ENCODE results near the gene EFCC1. TPM values are rescaled to one million over a fixed set of nuclear protein-coding genes. Genes with fewer than 3 reads are reported as not detected.
A peak's percentile ranks its signal among the peaks of the same experiment; 100 is the strongest.

The EFCC1 gene
- total RNA-seq, 1 donor from 2014 or later: 1.5 TPM

GRCh38 chr3:128996200-128996599 is 4.9 kb upstream of the EFCC1 start:
- H3K27me3 ChIP-seq (ENCODE audit: low read depth): peaks cover 7% of the 10 kb centered on the region
- TF ChIP-seq CTCF (IDR thresholded peaks at IDR 0.05; ENCODE audit: borderline replicate concordance): no peak
- no peak for DNase-seq
- H3K27ac ChIP-seq (replicated peaks): no peak overlapping the region
- H3K4me1 ChIP-seq: peaks cover 24% of the 10 kb centered on the region
- no peaks in the 10 kb centered on the region for H3K36me3 ChIP-seq
- H3K4me3 ChIP-seq: no peak overlapping the region
- no peaks in the 10 kb centered on the region for H3K9me3 ChIP-seq (replicated peaks)
- intact Hi-C loops (cut with micrococcal nuclease): no loop called here

DNA sequence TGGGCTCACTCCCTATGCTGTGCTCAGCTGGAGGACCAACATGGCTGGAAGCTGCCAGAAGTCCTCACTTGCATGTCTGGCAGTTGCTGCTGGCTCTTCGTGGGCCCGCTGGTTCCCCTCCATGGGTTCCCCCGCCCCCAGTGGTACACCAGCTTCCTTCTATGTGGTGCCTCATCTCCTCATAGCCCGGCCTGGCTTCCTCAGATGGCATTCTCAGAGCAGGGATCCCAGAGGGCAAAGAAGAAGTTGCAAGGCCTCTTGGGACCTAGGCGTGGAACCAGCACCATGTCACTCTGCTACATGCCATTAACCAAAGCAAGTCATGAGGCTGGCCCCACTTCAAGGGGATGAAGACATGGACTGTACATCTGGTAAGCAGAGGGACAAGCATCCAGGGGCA is 4.4 kb upstream of the EFCC1 start:
- TF ChIP-seq CTCF (IDR thresholded peaks at IDR 0.05; ENCODE audit: borderline replicate concordance): no peak
- H3K9me3 ChIP-seq (replicated peaks): no peaks in the 10 kb centered on the region
- peaks cover 12% of the 10 kb centered on the region for H3K27me3 ChIP-seq (ENCODE audit: low read depth)
- DNase-seq: no peak
- H3K36me3 ChIP-seq: no peaks in the 10 kb centered on the region
- no peak overlapping the region for H3K4me3 ChIP-seq
- H3K4me1 ChIP-seq: peaks cover 29% of the 10 kb centered on the region
- intact Hi-C loops (cut with micrococcal nuclease): no loop called here
- no peak overlapping the region for H3K27ac ChIP-seq (replicated peaks)

GRCh38 chr3:128997486-128998133 is 3.5 kb upstream of the EFCC1 start:
- Histone ChIP-seq H3K4me1 (peaks cover 38% of the 10 kb centered on the region), H3K9me3 (replicated peaks) (no peaks in the 10 kb centered on the region), H3K4me3 (no peak overlapping the region), H3K27ac (replicated peaks) (peak overlapping the region; percentile 7), H3K27me3 (ENCODE audit: low read depth) (peaks cover 21% of the 10 kb centered on the region), H3K36me3 (no peaks in the 10 kb centered on the region)
- no peak for TF ChIP-seq CTCF (IDR thresholded peaks at IDR 0.05; ENCODE audit: borderline replicate concordance)
- intact Hi-C loops (cut with micrococcal nuclease): no loop called here
- no peak for DNase-seq

- intact Hi-C loops (cut with micrococcal nuclease): no loop called here
- H3K4me3 ChIP-seq: no peak overlapping the region
- H3K4me1 ChIP-seq: peaks cover 42% of the 10 kb centered on the region
- H3K27ac ChIP-seq (replicated peaks): peak overlapping the region; percentile 7
- no peak for TF ChIP-seq CTCF (IDR thresholded peaks at IDR 0.05; ENCODE audit: borderline replicate concordance)
- no peak for DNase-seq
- no peaks in the 10 kb centered on the region for H3K36me3 ChIP-seq
- H3K27me3 ChIP-seq (ENCODE audit: low read depth): peaks cover 31% of the 10 kb centered on the region
- H3K9me3 ChIP-seq (replicated peaks): no peaks in the 10 kb centered on the region
Observed at GRCh38 chr3:128998561-128998960, 2.5 kb upstream of the EFCC1 start.

DNA sequence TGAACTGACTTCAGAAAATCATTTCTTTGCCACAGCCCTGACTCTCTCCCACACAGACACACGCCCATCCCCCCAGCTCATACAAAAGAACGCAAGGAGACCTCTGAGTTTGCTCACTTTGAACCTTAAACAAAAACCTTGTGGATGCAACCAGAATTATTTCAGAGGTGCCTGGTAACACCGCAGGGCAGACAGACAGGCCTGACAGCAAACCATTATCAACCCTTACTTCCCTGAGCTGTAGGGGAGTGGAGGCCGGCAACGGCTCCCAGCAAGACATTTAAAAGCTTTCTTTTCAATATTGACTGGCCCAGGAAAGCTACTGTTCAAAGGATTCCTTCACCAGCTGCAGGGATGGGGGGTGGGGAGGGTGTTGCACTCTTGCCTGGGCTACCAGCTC is 2.0 kb upstream of the EFCC1 start:
- Histone ChIP-seq H3K36me3 (no peaks in the 10 kb centered on the region), H3K27ac (replicated peaks) (peak overlapping the region; percentile 91), H3K4me1 (peaks cover 42% of the 10 kb centered on the region), H3K9me3 (replicated peaks) (no peaks in the 10 kb centered on the region), H3K4me3 (no peak overlapping the region), H3K27me3 (ENCODE audit: low read depth) (peaks cover 36% of the 10 kb centered on the region)
- TF ChIP-seq CTCF (IDR thresholded peaks at IDR 0.05; ENCODE audit: borderline replicate concordance): no peak
- intact Hi-C loops (cut with micrococcal nuclease): no loop called here
- no peak for DNase-seq
